Epithelial cell of esophagus (primary cell): ENCODE measurements around the gene TTYH3.

Experiments
- DNase-seq: peaks from one replicate; pipeline ENCODE4 v3.0.0; 2010; ENCODE audit warnings: low read depth
- H3K4me3 ChIP-seq: 2 replicates; pipeline ENCODE4 v1.5.1; 2011; ENCODE audit warnings: mild to moderate bottlenecking, low read length, control low read depth
- CTCF ChIP-seq: IDR thresholded peaks from 2 replicates; pipeline ENCODE4 v1.5.1; 2011; ENCODE audit warnings: low read depth, mild to moderate bottlenecking, low read length, control low read depth, inconsistent platforms; ENCODE audit not compliant: insufficient read depth; ENCODE audit errors: missing control alignments

Gene TTYH3

GRCh38 chr7:2663121-2663886 is 31.5 kb downstream of the TTYH3 start:
- TF ChIP-seq CTCF: no peak
- no peak for DNase-seq
- no peak overlapping the region for H3K4me3 ChIP-seq

DNA sequence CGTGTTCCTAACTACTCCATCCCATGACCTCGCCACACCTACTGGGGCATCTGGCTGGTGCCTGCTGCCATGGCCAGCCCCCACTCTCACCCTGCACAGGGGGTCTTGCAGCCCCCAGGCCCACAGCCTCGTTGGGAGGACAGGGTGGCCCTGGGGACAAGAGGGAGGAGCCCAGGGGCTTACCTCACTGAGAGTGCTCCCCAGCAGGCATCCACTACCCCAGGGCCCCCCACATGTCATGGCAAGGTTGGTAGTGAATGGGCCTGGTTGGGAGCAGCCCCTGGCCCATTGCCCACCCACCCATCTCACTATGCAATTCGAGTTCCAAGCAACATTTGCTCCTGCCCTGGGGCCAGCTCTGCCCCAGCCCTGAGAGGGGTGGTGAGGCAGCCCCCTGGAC is 32.2 kb downstream of the TTYH3 start:
- H3K4me3 ChIP-seq: no peak overlapping the region
- no peak for DNase-seq
- TF ChIP-seq CTCF: no peak

DNA sequence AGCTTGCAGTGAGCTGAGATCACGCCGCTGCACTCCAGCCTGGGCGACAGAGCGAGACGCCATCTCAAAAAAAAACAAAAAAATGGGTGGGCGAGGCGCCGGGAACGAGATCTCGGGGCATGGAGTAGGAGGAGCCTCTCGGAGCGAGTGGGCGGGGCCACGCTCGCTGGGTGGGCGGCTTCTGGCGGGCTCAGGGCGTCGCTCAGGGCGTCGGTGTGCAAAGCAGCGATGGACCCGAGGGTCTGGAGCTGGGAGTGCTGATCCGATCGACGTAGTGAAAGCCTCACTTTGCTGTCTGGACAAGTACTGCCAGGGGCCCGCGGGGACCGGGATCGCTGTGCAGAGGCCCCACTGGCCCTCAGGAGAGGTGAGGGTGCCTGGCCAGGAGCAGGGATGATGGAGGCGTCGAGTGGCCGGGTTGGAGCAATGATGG is 33.6 kb downstream of the TTYH3 start:
- H3K4me3 ChIP-seq: no peak overlapping the region
- TF ChIP-seq CTCF: no peak
- DNase-seq: no peak

DNA sequence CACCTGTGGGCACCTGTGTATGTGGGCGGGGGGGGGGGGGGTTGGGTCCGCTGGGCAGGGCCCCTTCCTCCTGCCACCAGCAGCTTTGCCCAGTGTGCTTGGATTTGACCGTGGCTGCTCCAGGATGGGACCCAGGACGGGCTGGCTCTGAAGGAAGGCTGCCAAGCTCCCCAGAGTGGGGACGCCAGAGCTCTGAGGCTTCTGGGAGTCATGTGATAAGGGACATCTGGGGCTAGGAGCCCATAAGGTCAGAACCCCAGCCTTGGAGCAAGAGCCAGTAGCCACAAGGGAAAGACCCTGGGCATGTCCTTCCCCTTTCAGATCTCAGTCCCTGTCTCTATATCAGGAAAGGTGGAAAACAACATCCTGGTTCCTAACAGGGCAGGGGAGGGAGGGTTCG is 34.4 kb downstream of the TTYH3 start:
- DNase-seq: no peak
- TF ChIP-seq CTCF: no peak
- H3K4me3 ChIP-seq: no peak overlapping the region

GRCh38 chr7:2666588-2667250 is 34.9 kb downstream of the TTYH3 start:
- DNase-seq: no peak
- no peak overlapping the region for H3K4me3 ChIP-seq
- no peak for TF ChIP-seq CTCF

GRCh38 chr7:2667843-2668242 is 36.1 kb downstream of the TTYH3 start:
- H3K4me3 ChIP-seq: no peak overlapping the region
- DNase-seq: no peak
- TF ChIP-seq CTCF: no peak
